Activated CD8-positive, alpha-beta T cell treated with anti-CD3 and anti-CD28 coated beads for 36 hours (primary cell): ENCODE data around the gene LRP6. TPM values are rescaled to one million over a fixed set of nuclear protein-coding genes. Genes with fewer than 3 reads are reported as not detected.

Experiments used
- ATAC-seq: fragments of 200-7000 bp; cut with Tn5 transposase; one replicate; pipeline ENCODE4 v1.10.0; 2021; ENCODE audit warnings: mild to moderate bottlenecking, moderate library complexity
- CTCF ChIA-PET: fragments of 350-600 bp; sonication (Branson Sonifier 250); formaldehyde crosslinking; loops from one replicate; lab custom pipeline; 2021; ENCODE audit warnings: antibody characterized with exemption; lab: Charles Lee
- POLR2A ChIA-PET: fragments of 350-600 bp; sonication (Branson Sonifier 250); formaldehyde crosslinking; loops from one replicate; lab custom pipeline; 2021; ENCODE audit warnings: antibody characterized with exemption; lab: Charles Lee
- DNase-seq: peaks from one replicate; pipeline ENCODE4 v3.0.0-alpha.2; 2020
- H3K27ac Mint-ChIP-seq: one replicate; pipeline ENCODE4 v1.8.0; 2021; ENCODE audit warnings: mild to moderate bottlenecking, mixed read lengths
- H3K27me3 Mint-ChIP-seq: one replicate; pipeline ENCODE4 v1.8.0; 2021; ENCODE audit warnings: mixed read lengths
- H3K36me3 Mint-ChIP-seq: one replicate; pipeline ENCODE4 v1.8.0; 2021; ENCODE audit warnings: low read depth, mixed read lengths
- H3K4me1 Mint-ChIP-seq: one replicate; pipeline ENCODE4 v1.8.0; 2021; ENCODE audit warnings: low read depth, mixed read lengths
- H3K4me3 Mint-ChIP-seq: one replicate; pipeline ENCODE4 v1.8.0; 2021; ENCODE audit warnings: mild to moderate bottlenecking, moderate library complexity, mixed read lengths
- H3K9me3 Mint-ChIP-seq: one replicate; pipeline ENCODE4 v1.8.0; 2021; ENCODE audit warnings: mixed read lengths
- CTCF ChIP-seq: fragments of 200-600 bp; IDR thresholded peaks from one replicate; pipeline ENCODE4 v1.8.0; 2022; ENCODE audit warnings: antibody characterized with exemption, mild to moderate bottlenecking
- intact Hi-C: fragments of 100-400 bp; cut with micrococcal nuclease; formaldehyde crosslinking; loops from one replicate; pipeline ENCODE4 v1.10.0; 2022
- total RNA-seq, 2 experiments: library from RNA; stranded (reverse); gene quantifications; one replicate each; pipeline ENCODE4 v1.2.3, GENCODE V29; 2021

LRP6 gene
- total RNA-seq, 2 experiments from 2014 or later, result 1.3 to 2.0 TPM

GRCh38 chr12:12098691-12099015 is 168.2 kb downstream of the LRP6 start:
- no peak for ATAC-seq
- ChIA-PET CTCF (interaction anchor here (0.9 kb wide), 1 partner anchor 229 kb away, joined by 3 read pairs; no protein-coding TSS in a partner anchor), POLR2A (no interaction called here)
- no peak for DNase-seq
- Mint-ChIP-seq H3K4me1 (no peaks in the 10 kb centered on the region), H3K27ac (no peak overlapping the region), H3K27me3 (peaks cover 2% of the 10 kb centered on the region), H3K4me3 (no peak overlapping the region), H3K36me3 (peaks cover 2% of the 10 kb centered on the region), H3K9me3 (peaks cover 5% of the 10 kb centered on the region)
- no peak for TF ChIP-seq CTCF
- intact Hi-C loops, result no loop called here

- H3K4me3 Mint-ChIP-seq, result no peak overlapping the region
- CTCF ChIA-PET, result interaction anchor here (0.9 kb wide), 1 partner anchor 229 kb away, joined by 3 read pairs; no protein-coding TSS in a partner anchor
- ATAC-seq (no peak), DNase-seq (no peak)
- no peak for TF ChIP-seq CTCF
- H3K9me3 Mint-ChIP-seq, result peaks cover under 1% of the 10 kb centered on the region
- no peaks in the 10 kb centered on the region for H3K4me1 Mint-ChIP-seq
- H3K36me3 Mint-ChIP-seq, result no peaks in the 10 kb centered on the region
- intact Hi-C loops, result no loop called here
- H3K27ac Mint-ChIP-seq, result no peak overlapping the region
- H3K27me3 Mint-ChIP-seq, result peaks cover 2% of the 10 kb centered on the region
- POLR2A ChIA-PET, result no interaction called here
These were observed 168.8 kb downstream of the LRP6 start for GRCh38 chr12:12097891-12098690.

- Mint-ChIP-seq H3K4me3 (no peak overlapping the region), H3K4me1 (no peaks in the 10 kb centered on the region), H3K36me3 (no peaks in the 10 kb centered on the region), H3K27me3 (peaks cover 2% of the 10 kb centered on the region), H3K27ac (no peak overlapping the region), H3K9me3 (no peaks in the 10 kb centered on the region)
- ChIA-PET CTCF (interaction anchor here (1.1 kb wide), 1 partner anchor 13 kb away, joined by 3 read pairs; no protein-coding TSS in a partner anchor), POLR2A (interaction anchor here (0.6 kb wide), 1 partner anchor 15 kb away, joined by 3 read pairs; no protein-coding TSS in a partner anchor)
- TF ChIP-seq CTCF, result no peak
- no peak for ATAC-seq
- intact Hi-C loops, result no loop called here
- no peak for DNase-seq
These were observed 171.8 kb downstream of the LRP6 start for GRCh38 chr12:12095021-12095420.

- Mint-ChIP-seq H3K9me3 (no peaks in the 10 kb centered on the region), H3K4me1 (no peaks in the 10 kb centered on the region), H3K36me3 (no peaks in the 10 kb centered on the region), H3K4me3 (no peak overlapping the region), H3K27me3 (peaks cover 2% of the 10 kb centered on the region), H3K27ac (no peak overlapping the region)
- ChIA-PET CTCF (interaction anchor here (1.0 to 1.1 kb wide), 2 partner anchors 12 to 233 kb away, joined by 3 to 4 read pairs; no protein-coding TSS in a partner anchor), POLR2A (interaction anchor here (0.6 kb wide), 1 partner anchor 15 kb away, joined by 3 read pairs; no protein-coding TSS in a partner anchor)
- intact Hi-C loops, result no loop called here
- no peak for TF ChIP-seq CTCF
- ATAC-seq (no peak), DNase-seq (no peak)
These were observed 172.4 kb downstream of the LRP6 start for GRCh38 chr12:12094481-12094880.

GRCh38 chr12:12091977-12092663 is 174.7 kb downstream of the LRP6 start:
- Mint-ChIP-seq H3K4me1 (no peaks in the 10 kb centered on the region), H3K4me3 (no peak overlapping the region), H3K27me3 (peaks cover 3% of the 10 kb centered on the region), H3K27ac (no peak overlapping the region), H3K36me3 (no peaks in the 10 kb centered on the region), H3K9me3 (no peaks in the 10 kb centered on the region)
- ATAC-seq, result no peak
- no peak for TF ChIP-seq CTCF
- no peak for DNase-seq
- intact Hi-C loops, result no loop called here
- CTCF ChIA-PET, result no interaction called here
- POLR2A ChIA-PET, result no interaction called here
